Smooth muscle cell (in vitro differentiated cells): ENCODE measurements around the gene DPP10. TPM values are rescaled to one million over a fixed set of nuclear protein-coding genes. Genes with fewer than 3 reads are reported as not detected.

Experiments
- DNase-seq: peaks from one replicate; lab custom pipeline; 2025; ENCODE audit not compliant: unreplicated experiment; lab: John Stamatoyannopoulos, UW
- H2AFZ ChIP-seq: fragments of 200-600 bp; sonication (generic); 2 replicates; pipeline ENCODE4 v1.6.0; 2016; ENCODE audit warnings: antibody characterized with exemption, low read depth, mild to moderate bottlenecking
- H3F3A ChIP-seq: fragments of 200-600 bp; sonication (generic); 2 replicates; pipeline ENCODE4 v1.6.0; 2017; ENCODE audit warnings: antibody characterized with exemption, low read depth
- H3K27ac ChIP-seq: fragments of 200-600 bp; sonication (generic); 2 replicates; pipeline ENCODE4 v1.5.1; 2016; ENCODE audit warnings: low read depth, mild to moderate bottlenecking
- H3K27me3 ChIP-seq: fragments of 200-600 bp; sonication (generic); 2 replicates; pipeline ENCODE4 v1.6.1; 2016; ENCODE audit warnings: low read depth, mild to moderate bottlenecking
- H3K36me3 ChIP-seq: fragments of 200-600 bp; sonication (generic); 2 replicates; pipeline ENCODE4 v1.5.1; 2016; ENCODE audit warnings: low read depth
- H3K4me1 ChIP-seq: fragments of 200-600 bp; sonication (generic); 2 replicates; pipeline ENCODE4 v1.5.1; 2016; ENCODE audit warnings: low read depth
- H3K4me2 ChIP-seq: fragments of 200-600 bp; sonication (generic); 2 replicates; pipeline ENCODE4 v1.6.0; 2016; ENCODE audit warnings: mild to moderate bottlenecking
- H3K4me3 ChIP-seq: fragments of 200-600 bp; sonication (generic); 2 replicates; pipeline ENCODE4 v1.5.1; 2016; ENCODE audit warnings: mild to moderate bottlenecking
- H3K79me2 ChIP-seq: fragments of 200-600 bp; sonication (generic); 2 replicates; pipeline ENCODE4 v1.6.0; 2016; ENCODE audit warnings: low read depth, mild to moderate bottlenecking
- H3K9ac ChIP-seq: fragments of 200-600 bp; sonication (generic); 2 replicates; pipeline ENCODE4 v1.6.0; 2016; ENCODE audit warnings: low read depth
- H3K9me3 ChIP-seq: fragments of 200-600 bp; sonication (generic); replicated peaks from 2 replicates; pipeline ENCODE4 v1.5.1; 2016; ENCODE audit warnings: low read depth
- H4K20me1 ChIP-seq: fragments of 200-600 bp; sonication (generic); 2 replicates; pipeline ENCODE4 v1.6.0; 2016; ENCODE audit warnings: low read depth
- WGBS: methylation state at CpG from one replicate; pipeline ENCODE4 v1.1.7; 2016; ENCODE audit warnings: low lambda C conversion rate; 5-methylcytosine and 5-hydroxymethylcytosine counted together
- polyA plus RNA-seq: library from polyadenylated mRNA; unstranded; fragments of >200 nt; fragmentation: Nextera tagmentation; extraction: Ambion mirVana; gene quantifications from 2 replicates; pipeline ENCODE4 v1.2.1, GENCODE V29; 2016
- total RNA-seq: library from RNA; depleted of rRNA; stranded (reverse); fragments of >200 nt; gene quantifications from 2 replicates; pipeline ENCODE4 v1.2.3, GENCODE V29; 2014
- TF ChIP-seq, protein P1 (sequence below): fragments of 200-600 bp; sonication (generic); IDR thresholded peaks from 2 replicates; pipeline ENCODE4 v1.5.1; 2017; ENCODE audit warnings: borderline replicate concordance, mild to moderate bottlenecking, antibody characterized with exemption; ENCODE audit not compliant: insufficient read depth, poor library complexity, severe bottlenecking

DPP10 gene
- total and polyA plus RNA-seq, 2 experiments from 2014 or later, result 3.6 TPM; not detected in 1

DNA sequence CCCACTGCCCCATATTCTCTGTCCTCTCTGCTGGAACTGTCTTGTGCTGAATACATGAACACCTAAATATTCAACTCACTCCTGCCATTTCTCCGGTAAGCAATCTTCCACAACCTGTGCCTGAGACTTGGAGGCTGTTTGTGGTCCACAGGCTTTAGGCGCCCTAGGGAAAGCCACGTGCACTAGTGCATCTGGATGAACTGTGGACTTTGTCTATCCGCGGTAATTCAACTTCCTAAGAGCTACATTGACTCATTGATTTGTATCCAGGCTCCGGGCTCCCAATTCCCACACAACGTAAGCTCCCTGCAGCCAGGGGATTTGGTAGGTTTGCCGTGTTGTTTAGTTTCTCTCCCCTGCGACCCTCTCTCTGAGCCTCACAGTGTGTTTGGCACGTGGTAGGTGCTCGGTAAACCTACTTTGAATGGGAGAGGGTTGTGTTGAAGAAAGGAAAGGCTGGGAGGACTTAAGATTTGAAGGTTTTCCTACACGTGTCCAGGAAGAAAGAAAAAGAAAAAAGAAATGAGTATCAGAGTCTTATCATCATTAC is 718.2 kb downstream of the DPP10 start:
- peak overlapping the region; percentile 87 for H3K4me2 ChIP-seq
- H3K79me2 ChIP-seq, result no peaks in the 10 kb centered on the region
- H2AFZ ChIP-seq, result no peak overlapping the region
- H3F3A ChIP-seq, result peaks cover 4% of the 10 kb centered on the region
- H3K4me3 ChIP-seq, result peak overlapping the region; percentile 62
- H3K9me3 ChIP-seq, result no peaks in the 10 kb centered on the region
- no peaks in the 10 kb centered on the region for H4K20me1 ChIP-seq
- TF ChIP-seq, protein P1, sequence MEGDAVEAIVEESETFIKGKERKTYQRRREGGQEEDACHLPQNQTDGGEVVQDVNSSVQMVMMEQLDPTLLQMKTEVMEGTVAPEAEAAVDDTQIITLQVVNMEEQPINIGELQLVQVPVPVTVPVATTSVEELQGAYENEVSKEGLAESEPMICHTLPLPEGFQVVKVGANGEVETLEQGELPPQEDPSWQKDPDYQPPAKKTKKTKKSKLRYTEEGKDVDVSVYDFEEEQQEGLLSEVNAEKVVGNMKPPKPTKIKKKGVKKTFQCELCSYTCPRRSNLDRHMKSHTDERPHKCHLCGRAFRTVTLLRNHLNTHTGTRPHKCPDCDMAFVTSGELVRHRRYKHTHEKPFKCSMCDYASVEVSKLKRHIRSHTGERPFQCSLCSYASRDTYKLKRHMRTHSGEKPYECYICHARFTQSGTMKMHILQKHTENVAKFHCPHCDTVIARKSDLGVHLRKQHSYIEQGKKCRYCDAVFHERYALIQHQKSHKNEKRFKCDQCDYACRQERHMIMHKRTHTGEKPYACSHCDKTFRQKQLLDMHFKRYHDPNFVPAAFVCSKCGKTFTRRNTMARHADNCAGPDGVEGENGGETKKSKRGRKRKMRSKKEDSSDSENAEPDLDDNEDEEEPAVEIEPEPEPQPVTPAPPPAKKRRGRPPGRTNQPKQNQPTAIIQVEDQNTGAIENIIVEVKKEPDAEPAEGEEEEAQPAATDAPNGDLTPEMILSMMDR, result no peak
- H3K9ac ChIP-seq, result no peak overlapping the region
- H3K4me1 ChIP-seq, result peaks cover 15% of the 10 kb centered on the region
- 64% methylated on average over 12 of the region's 12 CpGs for WGBS
- DNase-seq, result no peak
- H3K36me3 ChIP-seq, result no peaks in the 10 kb centered on the region
- peaks cover 89% of the 10 kb centered on the region for H3K27me3 ChIP-seq
- no peak overlapping the region for H3K27ac ChIP-seq

DNA sequence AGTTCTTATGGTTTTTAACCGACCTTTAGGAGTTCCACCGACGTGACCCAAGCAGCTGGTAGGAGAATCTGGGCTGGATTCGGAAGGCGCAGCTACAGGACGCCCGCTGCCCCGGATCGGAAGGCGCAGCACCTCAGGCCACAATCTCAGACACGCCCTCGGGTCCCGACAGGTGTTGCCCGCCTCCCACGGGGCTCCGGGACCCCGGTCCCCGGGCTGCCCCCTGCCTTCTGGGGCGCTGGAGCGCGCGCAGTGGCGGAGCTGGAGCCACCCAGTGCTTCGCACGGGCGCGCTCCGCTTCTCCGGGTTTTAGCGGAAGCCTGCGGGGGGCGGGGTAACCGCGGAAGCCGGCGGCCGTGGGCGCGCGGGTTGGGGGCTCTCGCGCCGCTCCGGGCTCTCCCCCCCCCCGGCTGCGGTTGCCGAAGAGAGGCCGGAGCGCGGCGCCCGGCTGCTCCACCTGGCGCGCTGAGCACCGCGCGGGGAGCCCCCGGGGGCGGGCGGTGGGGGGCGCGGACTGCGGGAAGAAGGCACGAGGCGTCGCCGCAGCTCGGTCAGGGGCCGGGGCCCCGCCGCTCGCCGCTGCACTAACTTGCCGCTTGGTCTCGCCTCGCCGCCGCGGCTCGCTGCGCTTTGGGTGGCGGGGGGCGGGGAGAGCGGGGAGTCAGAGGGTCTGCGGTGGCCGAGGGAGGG is 718.8 kb downstream of the DPP10 start:
- Histone ChIP-seq H3K4me2 (peak overlapping the region; percentile 87), H3K36me3 (no peaks in the 10 kb centered on the region), H3K4me1 (peaks cover 15% of the 10 kb centered on the region), H3K9ac (no peak overlapping the region), H3K27me3 (peaks cover 83% of the 10 kb centered on the region), H3F3A (peaks cover 4% of the 10 kb centered on the region), H3K4me3 (peak overlapping the region; percentile 62), H2AFZ (no peak overlapping the region), H3K27ac (no peak overlapping the region), H4K20me1 (no peaks in the 10 kb centered on the region), H3K9me3 (no peaks in the 10 kb centered on the region), H3K79me2 (no peaks in the 10 kb centered on the region)
- 5% methylated on average over 26 of the region's 86 CpGs for WGBS
- DNase-seq, result no peak
- TF ChIP-seq, protein P1, result no peak

DNA sequence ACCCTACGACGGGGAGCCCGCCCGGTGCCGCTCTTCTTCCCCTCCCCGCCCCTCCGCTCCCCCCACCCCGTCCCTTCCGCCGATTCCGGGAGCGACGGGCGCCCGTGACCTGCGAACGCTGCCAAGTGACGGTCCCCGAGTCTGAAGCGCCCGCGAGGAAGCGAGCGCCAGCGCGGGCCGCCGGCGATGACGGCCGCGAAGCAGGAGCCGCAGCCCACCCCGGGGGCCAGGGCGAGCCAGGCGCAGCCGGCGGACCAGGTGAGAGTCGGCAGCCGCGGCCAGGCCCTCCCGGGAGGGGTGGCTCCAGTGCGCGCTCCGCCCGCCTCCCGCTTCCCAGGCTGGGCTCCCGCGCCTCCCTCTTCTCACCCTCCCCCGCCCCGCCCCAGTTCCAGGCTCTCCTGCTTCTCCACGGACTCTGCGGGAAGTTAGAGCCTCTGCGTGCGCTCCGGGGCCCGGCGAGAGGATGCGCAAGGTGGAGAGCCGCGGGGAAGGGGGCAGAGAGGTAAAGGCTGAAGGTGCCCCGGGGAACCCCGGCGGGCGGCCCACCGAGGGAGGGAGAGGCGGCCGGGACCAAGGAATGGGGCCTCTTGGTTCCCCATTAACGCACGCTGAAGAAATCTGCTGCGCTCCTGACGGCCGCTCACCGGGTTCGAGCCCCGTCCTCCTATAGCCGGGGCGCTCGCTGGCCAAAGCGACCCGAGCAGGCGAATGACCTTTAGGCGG is 719.5 kb downstream of the DPP10 start:
- WGBS, result 2% methylated on average over 62 of the region's 83 CpGs
- no peak overlapping the region for H3K9ac ChIP-seq
- peak overlapping the region; percentile 87 for H3K4me2 ChIP-seq
- H3K4me3 ChIP-seq, result peak overlapping the region; percentile 62
- no peak overlapping the region for H2AFZ ChIP-seq
- TF ChIP-seq, protein P1, result no peak
- H3F3A ChIP-seq, result peaks cover 4% of the 10 kb centered on the region
- no peak for DNase-seq
- no peaks in the 10 kb centered on the region for H4K20me1 ChIP-seq
- no peaks in the 10 kb centered on the region for H3K9me3 ChIP-seq
- peaks cover 15% of the 10 kb centered on the region for H3K4me1 ChIP-seq
- H3K27me3 ChIP-seq, result peaks cover 76% of the 10 kb centered on the region
- H3K27ac ChIP-seq, result no peak overlapping the region
- H3K36me3 ChIP-seq, result no peaks in the 10 kb centered on the region
- no peaks in the 10 kb centered on the region for H3K79me2 ChIP-seq
